AG10803 (cell line): ENCODE results near the gene ZRSR2.
"Not testable (repeated sequence)": the region's sequence is repeated elsewhere in the genome, so short reads cannot be mapped to it uniquely, and the experiment has no call there.

Experiments
- DNase-seq: peaks from one replicate; pipeline ENCODE4 v3.0.0; 2010; ENCODE audit warnings: low read depth
- H3K4me3 ChIP-seq: 2 replicates; pipeline ENCODE4 v1.5.1; 2011; ENCODE audit warnings: mild to moderate bottlenecking, low read length, control low read depth
- TF ChIP-seq, protein P1 (sequence below): conservative IDR thresholded peaks from 2 replicates; pipeline ENCODE4 v1.5.1; 2011; ENCODE audit warnings: mild to moderate bottlenecking, low read length, control low read depth, inconsistent platforms

The ZRSR2 gene

GRCh38 chrX:15816886-15817285 is 26.6 kb downstream of the ZRSR2 start:
- no peak overlapping the region for H3K4me3 ChIP-seq
- peak; percentile 9 for DNase-seq
- TF ChIP-seq, protein P1, sequence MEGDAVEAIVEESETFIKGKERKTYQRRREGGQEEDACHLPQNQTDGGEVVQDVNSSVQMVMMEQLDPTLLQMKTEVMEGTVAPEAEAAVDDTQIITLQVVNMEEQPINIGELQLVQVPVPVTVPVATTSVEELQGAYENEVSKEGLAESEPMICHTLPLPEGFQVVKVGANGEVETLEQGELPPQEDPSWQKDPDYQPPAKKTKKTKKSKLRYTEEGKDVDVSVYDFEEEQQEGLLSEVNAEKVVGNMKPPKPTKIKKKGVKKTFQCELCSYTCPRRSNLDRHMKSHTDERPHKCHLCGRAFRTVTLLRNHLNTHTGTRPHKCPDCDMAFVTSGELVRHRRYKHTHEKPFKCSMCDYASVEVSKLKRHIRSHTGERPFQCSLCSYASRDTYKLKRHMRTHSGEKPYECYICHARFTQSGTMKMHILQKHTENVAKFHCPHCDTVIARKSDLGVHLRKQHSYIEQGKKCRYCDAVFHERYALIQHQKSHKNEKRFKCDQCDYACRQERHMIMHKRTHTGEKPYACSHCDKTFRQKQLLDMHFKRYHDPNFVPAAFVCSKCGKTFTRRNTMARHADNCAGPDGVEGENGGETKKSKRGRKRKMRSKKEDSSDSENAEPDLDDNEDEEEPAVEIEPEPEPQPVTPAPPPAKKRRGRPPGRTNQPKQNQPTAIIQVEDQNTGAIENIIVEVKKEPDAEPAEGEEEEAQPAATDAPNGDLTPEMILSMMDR: no peak

DNA sequence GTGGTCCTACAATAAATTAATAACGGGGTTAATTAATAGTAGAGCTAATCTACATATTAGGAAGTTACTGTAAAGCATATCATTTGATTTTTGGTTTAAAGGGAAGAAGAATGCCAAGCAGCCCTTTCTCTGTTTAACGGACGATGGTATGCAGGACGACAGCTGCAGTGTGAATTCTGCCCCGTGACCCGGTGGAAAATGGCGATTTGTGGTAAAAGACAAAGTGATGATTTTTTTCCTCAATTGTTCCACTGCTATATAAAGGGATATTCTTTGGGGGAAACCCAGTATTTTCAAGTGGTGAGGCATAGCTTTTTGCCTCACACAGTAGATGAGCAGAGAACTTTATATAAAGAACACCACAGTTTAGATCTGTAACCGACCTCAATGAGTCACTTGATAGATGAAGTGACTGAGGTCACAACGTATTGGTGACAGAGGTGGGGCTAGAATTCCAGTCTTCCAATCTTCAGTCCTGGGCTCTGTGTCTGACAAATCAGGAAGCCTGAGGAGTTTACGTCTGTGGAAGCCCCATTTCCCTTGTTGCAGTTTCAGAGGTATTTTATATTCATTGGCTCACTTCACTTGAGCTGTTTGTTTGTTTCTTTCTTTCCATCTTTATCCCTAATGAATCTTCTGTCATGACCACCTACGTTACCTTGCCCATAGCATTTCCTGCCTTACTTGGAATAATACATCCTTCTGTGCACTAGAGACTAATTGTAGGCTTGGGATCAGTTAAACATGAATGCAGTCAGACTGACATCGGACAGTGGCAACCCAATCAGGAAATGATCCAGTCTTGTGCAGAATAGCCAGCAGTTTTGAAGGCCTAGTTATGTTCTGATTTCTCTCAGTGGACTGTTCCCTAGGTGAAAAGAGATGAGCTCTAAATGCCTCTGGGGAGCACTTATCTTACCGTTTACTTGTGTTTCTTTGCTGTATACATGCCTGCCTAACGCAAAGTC is 30.1 kb downstream of the ZRSR2 start:
- DNase-seq: no peak
- TF ChIP-seq, protein P1: no peak

DNA sequence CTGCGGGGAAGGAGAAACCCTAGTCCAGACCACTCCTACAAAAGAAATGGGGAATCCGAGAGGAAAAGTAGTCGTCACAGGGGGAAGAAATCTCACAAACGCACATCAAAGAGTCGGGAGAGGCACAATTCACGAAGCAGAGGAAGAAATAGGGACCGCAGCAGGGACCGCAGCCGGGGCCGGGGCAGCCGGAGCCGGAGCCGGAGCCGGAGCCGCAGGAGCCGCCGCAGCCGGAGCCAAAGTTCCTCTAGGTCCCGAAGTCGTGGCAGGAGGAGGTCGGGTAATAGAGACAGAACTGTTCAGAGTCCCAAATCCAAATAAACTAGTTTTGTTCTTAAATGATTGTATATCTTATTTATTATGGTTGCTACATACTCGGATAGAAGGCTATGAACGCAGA is 32.6 kb downstream of the ZRSR2 start:
- DNase-seq: no peak
- H3K4me3 ChIP-seq: no peak overlapping the region
- TF ChIP-seq, protein P1: no peak

More for the DNA sequence above, 30.1 kb downstream of the ZRSR2 start:
- H3K4me3 ChIP-seq: no peak overlapping the region

DNA sequence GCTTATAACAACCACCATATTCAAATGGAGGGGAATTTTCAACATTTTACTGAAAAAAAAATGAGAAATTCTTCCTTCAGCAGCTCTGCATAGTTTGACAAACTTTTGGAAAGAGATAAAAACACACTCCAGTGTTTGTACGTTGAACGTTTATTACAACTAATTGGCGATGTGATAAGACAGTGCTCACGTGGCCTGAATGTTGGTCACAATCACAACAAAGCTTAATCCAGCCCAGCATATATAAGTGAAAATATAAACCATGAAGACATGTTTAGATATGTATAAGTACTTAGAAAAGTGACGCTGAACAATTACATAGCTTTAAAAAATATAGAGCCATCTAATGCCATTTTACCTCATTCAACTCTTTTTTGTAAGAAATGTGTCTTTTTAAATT is 35.7 kb downstream of the ZRSR2 start:
- no peak overlapping the region for H3K4me3 ChIP-seq
- no peak for DNase-seq
- TF ChIP-seq, protein P1: no peak

DNA sequence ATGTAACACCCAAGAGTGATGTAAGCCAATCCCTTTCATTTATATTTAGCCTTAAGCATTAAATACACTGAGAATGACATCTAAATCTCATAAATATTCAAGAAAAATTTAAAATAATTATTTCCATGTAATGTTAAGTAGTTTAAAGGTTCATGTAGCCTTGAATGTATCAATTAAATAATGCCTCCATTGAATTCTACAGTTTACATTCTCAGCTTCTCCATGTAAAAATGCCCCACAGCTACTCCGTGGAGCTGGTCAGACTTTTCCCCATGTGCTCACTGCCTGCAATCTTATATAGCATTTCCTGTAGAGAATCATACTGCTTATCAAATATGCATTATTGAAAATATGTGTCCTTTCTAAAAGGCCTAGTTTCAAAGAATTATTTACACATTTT is 38.9 kb downstream of the ZRSR2 start:
- no peak overlapping the region for H3K4me3 ChIP-seq
- DNase-seq: no peak
- TF ChIP-seq, protein P1: no peak

DNA sequence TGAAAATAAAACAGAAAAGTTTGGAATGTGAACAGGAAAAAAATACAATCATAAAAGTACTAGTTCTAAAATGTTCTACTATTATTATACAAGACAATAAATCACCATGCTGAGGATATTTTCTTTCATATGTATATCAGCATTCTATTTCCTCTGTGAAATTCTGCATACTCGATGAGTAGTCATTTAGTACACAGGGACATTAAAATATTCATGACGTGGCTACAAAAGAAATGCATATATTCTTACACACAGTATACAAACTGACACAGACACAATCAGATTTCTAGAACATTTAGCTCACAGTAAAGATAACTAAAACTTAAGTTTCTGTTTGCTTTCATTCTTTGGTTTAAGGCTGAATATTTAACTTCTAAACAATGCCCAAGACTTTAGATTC is 41.1 kb downstream of the ZRSR2 start:
- DNase-seq, H3K4me3 ChIP-seq: not testable (repeated sequence)

DNA sequence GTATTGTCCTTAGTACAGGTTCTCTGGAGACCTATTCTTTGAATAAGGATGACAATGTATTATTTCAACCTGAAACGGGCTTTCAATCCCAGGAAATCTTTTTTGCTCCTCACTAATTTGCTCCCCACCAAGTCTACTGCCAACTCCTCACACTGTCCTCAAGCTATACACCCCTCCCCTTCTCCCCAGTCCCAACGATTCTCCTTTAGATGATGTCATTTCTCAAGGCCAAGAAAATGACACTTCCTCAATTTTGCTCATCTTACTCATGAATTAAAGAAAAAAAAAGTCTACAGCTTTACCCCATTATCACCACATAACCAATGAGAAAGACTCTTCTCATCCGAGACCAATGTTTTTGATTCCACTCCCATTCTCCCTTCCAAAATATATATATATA is 43.8 kb downstream of the ZRSR2 start:
- DNase-seq: no peak
- TF ChIP-seq, protein P1: no peak
- H3K4me3 ChIP-seq: no peak overlapping the region
